Vagina (tissue), 2 donors: ENCODE data around the gene CRYAB. TPM values are rescaled to one million over a fixed set of nuclear protein-coding genes. Genes with fewer than 3 reads are reported as not detected.
"Not testable (repeated sequence)": the region's sequence is repeated elsewhere in the genome, so short reads cannot be mapped to it uniquely, and the experiment has no call there.

Experiments
- DNase-seq, 2 donors: peaks; one replicate each; pipeline ENCODE4 v3.0.0-alpha.2; 2017; ENCODE audit errors: extremely low spot score in 2 of 2
- H3K27ac ChIP-seq: fragments of 200-600 bp; sonication (generic); one replicate; pipeline ENCODE4 v1.5.1; 2019
- H3K27me3 ChIP-seq: fragments of 200-600 bp; sonication (generic); one replicate; pipeline ENCODE4 v1.5.1; 2019
- H3K36me3 ChIP-seq, 2 donors: fragments of 200-600 bp; sonication (generic); one replicate each; pipeline ENCODE4 v1.5.1; 2017 to 2019
- H3K4me1 ChIP-seq: fragments of 200-600 bp; sonication (generic); one replicate; pipeline ENCODE4 v1.5.1; 2019
- H3K4me3 ChIP-seq, 2 donors: fragments of 200-600 bp; sonication (generic); 1 replicate in 1 of 2; 2 replicates in 1 of 2; pipeline ENCODE4 v1.5.1; 2016 to 2019
- H3K9me3 ChIP-seq: fragments of 200-600 bp; sonication (generic); one replicate; pipeline ENCODE4 v1.5.1; 2019
- POLR2A ChIP-seq, 2 donors: fragments of 450-650 bp; IDR thresholded peaks; one replicate each; pipeline ENCODE4 v1.6.1; 2017; ENCODE audit warnings: antibody characterized with exemption in 2 of 2, mild to moderate bottlenecking in 2 of 2, moderate library complexity in 2 of 2
- POLR2AphosphoS5 ChIP-seq, 2 donors: sonication (generic); formaldehyde crosslinking; IDR thresholded peaks; one replicate each; pipeline ENCODE4 v1.9.0; 2017; ENCODE audit warnings: antibody characterized with exemption in 2 of 2, mild to moderate bottlenecking in 2 of 2, low read depth in 1 of 2; ENCODE audit not compliant: insufficient read depth in 1 of 2
- intact Hi-C: fragments of 100-400 bp; cut with DNase I; formaldehyde crosslinking; loops from one replicate; pipeline ENCODE4 v1.15.1; 2023
- total RNA-seq: library from RNA; depleted of rRNA; stranded (reverse); fragments of >200 nt; gene quantifications from one replicate; pipeline ENCODE4 v1.2.3, GENCODE V29; 2016
- TF ChIP-seq, protein P1 (sequence below), 3 experiments: fragments of 450-650 bp in 2 of 3; fragments of 200-600 bp in 1 of 3; sonication (generic) in 1 of 3; IDR thresholded peaks; one replicate each; pipeline ENCODE4 v1.5.1; 2017 to 2019; ENCODE audit warnings: antibody characterized with exemption in 3 of 3, mild to moderate bottlenecking in 2 of 3, moderate library complexity in 2 of 3

CRYAB gene
- total RNA-seq, 1 donor from 2014 or later, result 161 TPM

GRCh38 chr11:111934306-111934705 lies 22.7 kb upstream of the CRYAB start:
- DNase-seq, result no peak
- H3K4me1 ChIP-seq, result peaks cover 13% of the 10 kb centered on the region

GRCh38 chr11:111933872-111934271 lies 22.3 kb upstream of the CRYAB start:
- H3K9me3 ChIP-seq, result no peaks in the 10 kb centered on the region
- H3K4me3 ChIP-seq, result no peak overlapping the region
- H3K27me3 ChIP-seq, result no peaks in the 10 kb centered on the region
- H3K27ac ChIP-seq, result no peak overlapping the region
- H3K36me3 ChIP-seq, result no peaks in the 10 kb centered on the region
- intact Hi-C loops, result no loop called here
- peaks cover 13% of the 10 kb centered on the region for H3K4me1 ChIP-seq
- TF ChIP-seq, protein P1, sequence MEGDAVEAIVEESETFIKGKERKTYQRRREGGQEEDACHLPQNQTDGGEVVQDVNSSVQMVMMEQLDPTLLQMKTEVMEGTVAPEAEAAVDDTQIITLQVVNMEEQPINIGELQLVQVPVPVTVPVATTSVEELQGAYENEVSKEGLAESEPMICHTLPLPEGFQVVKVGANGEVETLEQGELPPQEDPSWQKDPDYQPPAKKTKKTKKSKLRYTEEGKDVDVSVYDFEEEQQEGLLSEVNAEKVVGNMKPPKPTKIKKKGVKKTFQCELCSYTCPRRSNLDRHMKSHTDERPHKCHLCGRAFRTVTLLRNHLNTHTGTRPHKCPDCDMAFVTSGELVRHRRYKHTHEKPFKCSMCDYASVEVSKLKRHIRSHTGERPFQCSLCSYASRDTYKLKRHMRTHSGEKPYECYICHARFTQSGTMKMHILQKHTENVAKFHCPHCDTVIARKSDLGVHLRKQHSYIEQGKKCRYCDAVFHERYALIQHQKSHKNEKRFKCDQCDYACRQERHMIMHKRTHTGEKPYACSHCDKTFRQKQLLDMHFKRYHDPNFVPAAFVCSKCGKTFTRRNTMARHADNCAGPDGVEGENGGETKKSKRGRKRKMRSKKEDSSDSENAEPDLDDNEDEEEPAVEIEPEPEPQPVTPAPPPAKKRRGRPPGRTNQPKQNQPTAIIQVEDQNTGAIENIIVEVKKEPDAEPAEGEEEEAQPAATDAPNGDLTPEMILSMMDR (IDR thresholded peaks at IDR 0.05), result no peak
- TF ChIP-seq POLR2AphosphoS5 (IDR thresholded peaks at IDR 0.05; ENCODE audit: insufficient read depth in 1 of 2, low read depth in 1 of 2), result no peak
- DNase-seq, result no peak

More at GRCh38 chr11:111934306-111934705, 22.7 kb upstream of the CRYAB start:
- Histone ChIP-seq H3K27me3 (no peaks in the 10 kb centered on the region), H3K9me3 (no peaks in the 10 kb centered on the region), H3K36me3 (no peaks in the 10 kb centered on the region), H3K4me3 (no peak overlapping the region), H3K27ac (no peak overlapping the region)
- TF ChIP-seq, protein P1 (IDR thresholded peaks at IDR 0.05), result no peak
- TF ChIP-seq POLR2AphosphoS5 (IDR thresholded peaks at IDR 0.05; ENCODE audit: insufficient read depth in 1 of 2, low read depth in 1 of 2) (no peak), POLR2A (IDR thresholded peaks at IDR 0.05) (no peak)
- intact Hi-C loops, result no loop called here

- intact Hi-C loops, DNase-seq, H3K36me3 ChIP-seq, H3K27me3 ChIP-seq, H3K4me3 ChIP-seq, H3K27ac ChIP-seq, H3K4me1 ChIP-seq, H3K9me3 ChIP-seq: not testable (repeated sequence)
Observed at GRCh38 chr11:111933176-111933575, 21.6 kb upstream of the CRYAB start.

DNA sequence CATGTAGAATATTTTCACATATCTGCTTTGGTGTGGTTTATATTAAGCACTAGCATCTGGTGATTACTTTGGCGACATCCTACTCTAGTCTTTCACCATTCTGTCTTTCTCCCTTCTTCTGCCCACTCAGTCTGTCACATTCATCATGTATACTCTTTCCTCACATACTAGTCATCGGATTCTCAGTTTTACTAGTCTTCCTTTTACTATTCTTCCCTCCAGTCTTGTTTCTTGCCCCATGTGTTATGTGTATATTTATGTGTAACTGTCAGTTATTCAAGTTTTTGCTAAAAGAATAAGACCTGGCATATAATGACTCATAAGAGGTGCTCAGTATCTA lies 21.0 kb upstream of the CRYAB start:
- H3K27ac ChIP-seq, result no peak overlapping the region
- no peak overlapping the region for H3K4me3 ChIP-seq
- no peaks in the 10 kb centered on the region for H3K9me3 ChIP-seq
- intact Hi-C loops, result no loop called here
- DNase-seq, result no peak
- no peaks in the 10 kb centered on the region for H3K27me3 ChIP-seq
- H3K36me3 ChIP-seq, result no peaks in the 10 kb centered on the region
- TF ChIP-seq POLR2A (IDR thresholded peaks at IDR 0.05) (no peak), POLR2AphosphoS5 (IDR thresholded peaks at IDR 0.05; ENCODE audit: insufficient read depth in 1 of 2, low read depth in 1 of 2) (no peak)
- TF ChIP-seq, protein P1 (IDR thresholded peaks at IDR 0.05), result no peak
- H3K4me1 ChIP-seq, result peaks cover 5% of the 10 kb centered on the region

- Histone ChIP-seq H3K4me1 (peaks cover 16% of the 10 kb centered on the region), H3K27me3 (no peaks in the 10 kb centered on the region), H3K9me3 (no peaks in the 10 kb centered on the region), H3K36me3 (no peaks in the 10 kb centered on the region), H3K4me3 (no peak overlapping the region), H3K27ac (no peak overlapping the region)
- no peak for DNase-seq
- intact Hi-C loops, result no loop called here
- no peak for TF ChIP-seq POLR2AphosphoS5 (IDR thresholded peaks at IDR 0.05; ENCODE audit: insufficient read depth in 1 of 2, low read depth in 1 of 2)
- TF ChIP-seq, protein P1 (IDR thresholded peaks at IDR 0.05), result no peak
- TF ChIP-seq POLR2A (IDR thresholded peaks at IDR 0.05), result no peak
Observed at GRCh38 chr11:111930472-111930871, 18.9 kb upstream of the CRYAB start.
